AG04450 (cell line): ENCODE data around the gene NCOA7. TPM values are rescaled to one million over a fixed set of nuclear protein-coding genes. Genes with fewer than 3 reads are reported as not detected.
"Not testable (repeated sequence)": the region's sequence is repeated elsewhere in the genome, so short reads cannot be mapped to it uniquely, and the experiment has no call there.

ENCODE experiments used
- CTCF ChIA-PET: fragments of 300-600, 350-600 bp; formaldehyde crosslinking; extraction: SDS; loops from one replicate; lab custom pipeline; 2022; ENCODE audit warnings: antibody characterized with exemption, inconsistent platforms; lab: Charles Lee
- POLR2A ChIA-PET: fragments of 350-600 bp; formaldehyde crosslinking; extraction: SDS; loops from one replicate; lab custom pipeline; 2021; ENCODE audit warnings: antibody characterized with exemption, inconsistent platforms; lab: Yijun Ruan, JAX
- DNase-seq: peaks from one replicate; pipeline ENCODE4 v3.0.0-alpha.2; 2011; ENCODE audit warnings: low read depth, low spot score
- H3K27ac ChIP-seq: one replicate; pipeline ENCODE4 v1.5.1; 2012; ENCODE audit warnings: low read depth, low read length, control low read depth
- H3K27me3 ChIP-seq: one replicate; pipeline ENCODE4 v1.6.0; 2012; ENCODE audit warnings: low read length; ENCODE audit not compliant: control insufficient read depth, insufficient read depth
- H3K4me3 ChIP-seq: 2 replicates; pipeline ENCODE4 v1.5.1; 2011; ENCODE audit warnings: mild to moderate bottlenecking, low read depth, low read length, control low read depth
- H3K9me3 ChIP-seq: 2 replicates; pipeline ENCODE4 v1.5.1; 2012; ENCODE audit warnings: low read length; ENCODE audit not compliant: control insufficient read depth, insufficient read depth
- CTCF ChIP-seq: IDR thresholded peaks from 2 replicates; pipeline ENCODE4 v1.5.1; 2011; ENCODE audit warnings: low read depth, low read length, control low read depth, inconsistent platforms
- polyA plus RNA-seq: library from polyadenylated mRNA; depleted of rRNA; stranded (reverse); fragments of >200 nt; gene quantifications from 2 replicates; pipeline ENCODE4 v1.2.3, GENCODE V29; 2011

Gene NCOA7
- polyA plus RNA-seq, 1 experiment, result 21.5 TPM

GRCh38 chr6:125766641-125767040 is 24.1 kb upstream of the NCOA7 start:
- ChIA-PET CTCF (interaction anchor here (2.0 to 8.6 kb wide), 2 partner anchors 13 to 455 kb away, joined by 8 to 137 read pairs; no protein-coding TSS in a partner anchor), POLR2A (no interaction called here)
- Histone ChIP-seq H3K27me3 (peaks cover 10% of the 10 kb centered on the region), H3K9me3 (no peaks in the 10 kb centered on the region), H3K4me3 (no peak overlapping the region), H3K27ac (no peak overlapping the region)
- no peak for TF ChIP-seq CTCF
- DNase-seq, result no peak

- POLR2A ChIA-PET, result no interaction called here
- CTCF ChIA-PET, result interaction anchor here (0.5 to 8.6 kb wide), 6 partner anchors 9 to 991 kb away, joined by 3 to 137 read pairs (median 5); no protein-coding TSS in a partner anchor
- Histone ChIP-seq H3K4me3 (no peak overlapping the region), H3K9me3 (no peaks in the 10 kb centered on the region), H3K27ac (no peak overlapping the region), H3K27me3 (peaks cover 8% of the 10 kb centered on the region)
- TF ChIP-seq CTCF, result no peak
- no peak for DNase-seq
Observed at GRCh38 chr6:125769147-125769783, 21.5 kb upstream of the NCOA7 start.

DNA sequence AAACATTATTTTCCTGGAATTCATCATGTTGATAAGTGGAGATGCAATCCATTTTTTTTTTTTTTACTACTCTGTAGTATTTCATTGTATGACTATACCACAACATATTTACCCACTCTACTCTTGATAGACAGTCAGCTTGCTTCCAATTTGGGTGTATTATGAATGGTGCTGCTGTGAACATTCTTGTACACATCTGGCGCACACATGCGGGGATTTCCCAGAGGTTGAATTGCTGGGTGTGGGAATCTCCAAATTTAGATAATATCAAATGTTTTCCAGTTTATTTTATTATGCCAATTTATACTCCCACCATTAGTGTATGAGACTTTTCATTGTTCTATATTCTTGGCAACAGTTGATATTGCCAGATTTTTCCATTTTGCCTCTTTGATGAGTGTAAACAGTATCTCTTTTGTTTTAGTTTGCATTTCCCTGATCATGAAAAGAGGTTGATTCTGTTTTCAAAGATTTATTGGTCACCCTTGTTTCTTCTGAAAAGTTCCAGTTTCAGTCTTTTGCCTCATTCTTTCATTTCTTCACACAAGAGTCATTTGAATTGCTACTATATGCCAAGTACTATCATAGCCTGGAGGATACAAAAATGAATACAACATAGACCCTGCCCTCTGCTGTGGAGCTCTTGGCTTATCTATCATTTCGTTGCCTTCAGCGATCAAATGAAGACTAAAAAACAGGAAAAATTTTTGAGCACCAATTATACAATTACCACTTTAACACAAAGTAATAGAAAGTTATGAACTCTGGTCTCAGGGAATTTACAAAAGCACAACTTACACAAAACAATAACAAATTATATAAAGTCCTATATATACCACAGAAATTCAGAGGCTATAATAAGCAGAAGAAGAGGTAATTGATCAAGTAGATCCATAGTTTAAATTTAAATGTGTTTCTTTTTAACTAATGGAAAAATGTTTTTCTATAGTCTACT is 17.1 kb upstream of the NCOA7 start:
- POLR2A ChIA-PET, result no interaction called here
- Histone ChIP-seq H3K4me3 (no peak overlapping the region), H3K27me3 (peaks cover 5% of the 10 kb centered on the region), H3K27ac (no peak overlapping the region), H3K9me3 (no peaks in the 10 kb centered on the region)
- no peak for DNase-seq
- TF ChIP-seq CTCF, result no peak
- CTCF ChIA-PET, result interaction anchor here (1.8 kb wide), 1 partner anchor 460 kb away, joined by 6 read pairs; no protein-coding TSS in a partner anchor

GRCh38 chr6:125776107-125776826 is 14.5 kb upstream of the NCOA7 start:
- not testable (repeated sequence) for DNase-seq
- ChIA-PET CTCF (interaction anchor here (0.7 kb wide), 1 partner anchor 16 kb away, joined by 3 read pairs; no protein-coding TSS in a partner anchor), POLR2A (interaction anchor here (0.7 kb wide), 1 partner anchor 474 kb away, joined by 3 read pairs; the partner anchor contains the start of gene HDDC2)

DNA sequence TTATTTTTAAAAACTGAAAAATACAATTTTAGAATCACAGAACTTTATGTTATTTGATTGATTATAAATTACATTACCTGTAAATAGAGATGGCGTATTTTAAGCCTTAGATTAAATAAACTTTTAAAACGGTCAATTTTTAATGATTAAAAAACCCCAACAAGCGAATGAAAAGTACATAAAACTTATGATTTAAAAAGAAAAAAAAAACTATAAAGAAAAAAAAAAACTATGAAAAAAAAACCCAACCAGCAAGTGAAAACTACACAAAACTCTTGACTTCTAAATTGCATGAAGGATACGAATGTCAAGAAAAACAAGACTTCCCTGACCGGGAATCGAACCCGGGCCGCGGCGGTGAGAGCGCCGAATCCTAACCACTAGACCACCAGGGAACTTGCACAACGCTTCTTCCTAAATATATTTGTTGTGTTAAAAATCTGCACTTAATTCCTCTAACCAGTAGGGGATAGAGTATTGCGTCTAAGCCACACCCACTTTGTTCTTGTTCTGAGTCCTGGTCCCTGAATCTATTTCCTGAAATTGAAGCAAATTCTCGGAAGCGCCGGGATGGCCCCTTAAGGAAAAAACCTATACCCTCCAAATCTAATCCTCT is 10.7 kb upstream of the NCOA7 start:
- Histone ChIP-seq H3K27me3 (no peaks in the 10 kb centered on the region), H3K27ac (peak overlapping the region; percentile 88), H3K4me3 (peak overlapping the region; percentile 68), H3K9me3 (no peaks in the 10 kb centered on the region)
- ChIA-PET POLR2A (interaction anchor here (0.8 to 1.9 kb wide), 3 partner anchors 10 to 206 kb away, joined by 3 to 15 read pairs (median 5); partner anchors contain the start of genes NCOA7 and TRMT11), CTCF (interaction anchor here (2.2 to 14.6 kb wide), 3 partner anchors 11 to 195 kb away, joined by 23 to 196 read pairs (median 41); partner anchors contain the start of genes HINT3 and NCOA7)
- peak; percentile 79 for DNase-seq
- peak; percentile 28; the same call in 1 of the 2 replicates for TF ChIP-seq CTCF

More at GRCh38 chr6:125776107-125776826, 14.5 kb upstream of the NCOA7 start:
- H3K27ac ChIP-seq, H3K27me3 ChIP-seq, H3K9me3 ChIP-seq, H3K4me3 ChIP-seq: not testable (repeated sequence)
